ENCODE results near the gene TSPAN11.

TSPAN11 gene

DNA sequence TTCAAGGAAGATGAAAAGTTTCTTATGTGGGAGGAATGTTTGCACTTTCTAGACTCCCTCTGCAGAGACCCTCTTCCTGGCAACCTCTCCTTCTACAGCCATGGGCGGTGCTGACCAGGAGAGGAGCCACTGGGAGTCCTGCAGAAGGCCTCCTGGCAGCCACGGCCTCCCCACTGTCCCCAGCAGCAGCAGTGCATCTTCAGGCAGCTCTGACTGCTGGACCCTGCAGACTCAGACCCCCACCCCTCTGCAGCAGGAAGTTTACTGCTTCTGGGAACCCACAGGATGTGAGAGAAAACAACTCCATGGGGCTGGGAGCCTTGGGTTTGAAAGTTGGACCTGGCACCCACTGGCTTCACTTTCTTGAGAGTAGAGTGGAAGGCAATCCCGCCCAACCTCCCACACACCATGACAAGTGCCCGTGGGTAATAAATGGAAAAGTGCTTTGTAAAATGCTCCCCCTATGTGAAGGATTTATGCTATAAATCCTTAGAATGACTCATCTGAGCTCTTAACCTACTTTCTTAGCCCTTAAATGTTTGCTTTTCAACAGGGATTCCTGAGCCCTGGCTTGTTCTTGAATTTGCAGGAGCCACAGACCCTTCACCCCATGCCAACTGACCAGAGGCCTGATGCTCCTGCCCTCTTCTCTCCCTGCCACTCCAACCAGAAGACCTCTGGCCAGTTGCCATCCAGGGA is 109.6 kb downstream of the TSPAN11 start:
- no peak for TF ChIP-seq NFRKB (IDR thresholded peaks at IDR 0.05)
- TF ChIP-seq FOXA1 (IDR thresholded peaks at IDR 0.05): no peak
- no peak for TF ChIP-seq TARDBP (IDR thresholded peaks at IDR 0.05)
- no peak for TF ChIP-seq ZNF384 (IDR thresholded peaks at IDR 0.05)
- no peak for TF ChIP-seq CTBP1 (IDR thresholded peaks at IDR 0.05; ENCODE audit: borderline replicate concordance)
- no peak for TF ChIP-seq SUZ12 (IDR thresholded peaks at IDR 0.05)
- TF ChIP-seq L3MBTL2 (conservative IDR thresholded peaks at IDR 0.05): no peak
- TF ChIP-seq ELF4 (IDR thresholded peaks at IDR 0.05): no peak
- TF ChIP-seq LEF1 (IDR thresholded peaks at IDR 0.05; ENCODE audit: borderline replicate concordance): no peak
- TF ChIP-seq PKNOX1 (IDR thresholded peaks at IDR 0.05): no peak
- TF ChIP-seq BHLHE40 (IDR thresholded peaks at IDR 0.05; ENCODE audit: borderline replicate concordance): no peak
- TF ChIP-seq FOXM1 (IDR thresholded peaks at IDR 0.05; ENCODE audit: borderline replicate concordance): no peak
- TF ChIP-seq ARNT (IDR thresholded peaks at IDR 0.05): no peak
- TF ChIP-seq SP1 (IDR thresholded peaks at IDR 0.05): no peak
- TF ChIP-seq HDGF (IDR thresholded peaks at IDR 0.05; ENCODE audit: borderline replicate concordance): no peak
- no peak for TF ChIP-seq FOXK2 (IDR thresholded peaks at IDR 0.05)
- CTCF ChIA-PET: no interaction called here
- POLR2A ChIA-PET: no interaction called here
- no peak for DNase-seq (ENCODE audit: extremely low spot score)

DNA sequence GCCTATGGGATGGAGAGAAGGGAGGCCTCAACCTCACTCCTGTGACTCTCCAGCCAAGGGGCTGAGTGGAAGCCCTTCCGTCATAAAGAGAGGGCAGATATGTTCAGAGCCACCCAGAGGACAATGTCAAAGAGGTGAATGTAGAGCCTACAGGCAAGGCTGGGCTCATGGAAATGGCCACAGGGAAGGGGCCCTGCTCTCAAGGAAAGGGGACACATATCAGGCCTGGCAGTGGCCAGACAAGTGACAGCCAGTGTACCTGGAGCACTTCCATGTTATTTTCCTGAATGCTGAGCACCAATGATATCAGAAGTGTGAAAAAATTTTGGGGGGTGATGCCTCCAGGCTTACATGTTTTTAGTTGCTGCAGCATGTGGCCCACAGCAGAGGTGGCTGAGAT is 110.5 kb downstream of the TSPAN11 start:
- ChIA-PET CTCF (no interaction called here), POLR2A (no interaction called here)
- no peak for DNase-seq (ENCODE audit: extremely low spot score)
- TF ChIP-seq FOXK2 (IDR thresholded peaks at IDR 0.05): no peak
- TF ChIP-seq HDGF (IDR thresholded peaks at IDR 0.05; ENCODE audit: borderline replicate concordance): no peak

DNA sequence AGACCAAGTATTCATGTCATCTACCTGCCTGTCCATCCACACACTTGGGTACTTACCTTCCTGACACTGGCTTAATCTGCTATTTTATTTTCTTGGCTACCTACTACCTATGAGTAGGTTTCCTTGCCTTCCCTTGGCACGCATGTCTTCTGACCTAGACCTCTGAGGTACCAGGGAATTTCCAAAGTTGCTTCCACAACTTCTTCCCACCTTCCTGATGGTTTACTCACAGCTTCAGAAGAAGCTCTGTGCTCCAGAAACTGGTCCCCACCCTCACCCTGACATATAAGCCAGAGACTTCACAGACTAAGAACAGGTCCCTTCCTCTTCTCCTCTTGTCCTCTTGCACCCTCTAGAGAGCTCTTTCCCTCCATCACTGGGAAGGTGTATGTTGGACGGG is 111.4 kb downstream of the TSPAN11 start:
- ChIA-PET CTCF (interaction anchor here (1.4 kb wide), 1 partner anchor 16 kb away, joined by 3 read pairs; no protein-coding TSS in a partner anchor), POLR2A (no interaction called here)
- DNase-seq (ENCODE audit: extremely low spot score): no peak
- TF ChIP-seq PKNOX1 (IDR thresholded peaks at IDR 0.05): no peak

GRCh38 chr12:31041033-31041564 is 114.6 kb downstream of the TSPAN11 start:
- POLR2A ChIA-PET: no interaction called here
- TF ChIP-seq SUZ12 (IDR thresholded peaks at IDR 0.05) (no peak), FOXA1 (IDR thresholded peaks at IDR 0.05) (no peak), L3MBTL2 (conservative IDR thresholded peaks at IDR 0.05) (no peak), ELF4 (IDR thresholded peaks at IDR 0.05) (no peak), PKNOX1 (IDR thresholded peaks at IDR 0.05) (no peak), ZNF384 (IDR thresholded peaks at IDR 0.05) (no peak), FOXM1 (IDR thresholded peaks at IDR 0.05; ENCODE audit: borderline replicate concordance) (no peak), BHLHE40 (IDR thresholded peaks at IDR 0.05; ENCODE audit: borderline replicate concordance) (no peak), CTBP1 (IDR thresholded peaks at IDR 0.05; ENCODE audit: borderline replicate concordance) (no peak), LEF1 (IDR thresholded peaks at IDR 0.05; ENCODE audit: borderline replicate concordance) (no peak), NFRKB (IDR thresholded peaks at IDR 0.05) (no peak), SP1 (IDR thresholded peaks at IDR 0.05) (no peak), FOXK2 (IDR thresholded peaks at IDR 0.05) (no peak), TARDBP (IDR thresholded peaks at IDR 0.05) (no peak), HDGF (IDR thresholded peaks at IDR 0.05; ENCODE audit: borderline replicate concordance) (no peak), ARNT (IDR thresholded peaks at IDR 0.05) (no peak)
- DNase-seq (ENCODE audit: extremely low spot score): no peak
- CTCF ChIA-PET: no interaction called here

Measured in HEK293T (cell line).